ENCODE results near the gene KLHL7.
"Not testable (repeated sequence)": the region's sequence is repeated elsewhere in the genome, so short reads cannot be mapped to it uniquely, and the experiment has no call there.

Gene KLHL7

DNA sequence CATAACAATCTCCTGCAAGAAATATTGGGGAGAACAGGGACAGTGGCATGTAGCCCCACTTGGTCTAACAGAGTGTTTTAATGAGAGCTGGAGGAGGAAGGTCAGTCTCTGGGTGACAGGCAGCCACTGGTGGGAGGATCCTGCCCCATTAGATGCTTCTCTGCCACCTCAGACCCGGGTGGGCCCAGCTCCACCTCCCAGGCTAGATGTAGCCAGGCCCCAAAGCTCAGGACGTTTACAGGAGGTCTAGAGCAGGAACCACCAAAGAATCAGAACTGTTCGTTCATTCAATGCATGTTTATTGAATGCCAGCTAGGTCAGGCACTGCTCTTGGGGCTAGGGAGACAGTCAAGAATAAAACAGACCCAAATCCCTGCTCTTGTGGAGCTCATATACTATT, 112.6 kb downstream of the KLHL7 start:
- no peak for DNase-seq (ENCODE audit: low read depth)

GRCh38 chr7:23220690-23221305, 115.2 kb downstream of the KLHL7 start:
- DNase-seq (ENCODE audit: low read depth), result no peak

- no peak for DNase-seq (ENCODE audit: low read depth)
These were observed 117.0 kb downstream of the KLHL7 start for GRCh38 chr7:23222439-23223030.

DNA sequence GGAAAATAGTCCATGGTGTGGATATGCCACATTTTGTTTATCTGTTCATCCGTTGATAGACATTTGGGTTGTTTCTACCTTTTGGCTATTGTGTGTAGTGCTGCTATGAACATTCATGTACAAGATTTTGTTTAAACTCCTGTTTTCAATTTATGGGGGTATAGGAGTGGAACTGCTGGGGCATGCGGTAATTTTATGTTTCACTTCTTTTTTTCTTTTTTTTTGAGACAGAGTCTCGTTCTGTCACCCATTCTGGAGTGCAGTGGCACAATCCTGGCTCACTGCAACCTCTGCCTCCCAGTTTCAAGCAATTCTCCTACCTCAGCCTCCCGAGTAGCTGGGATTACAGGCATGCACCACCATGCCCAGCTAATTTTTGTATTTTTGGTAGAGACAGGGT, 118.8 kb downstream of the KLHL7 start:
- DNase-seq (ENCODE audit: low read depth), result not testable (repeated sequence)

DNA sequence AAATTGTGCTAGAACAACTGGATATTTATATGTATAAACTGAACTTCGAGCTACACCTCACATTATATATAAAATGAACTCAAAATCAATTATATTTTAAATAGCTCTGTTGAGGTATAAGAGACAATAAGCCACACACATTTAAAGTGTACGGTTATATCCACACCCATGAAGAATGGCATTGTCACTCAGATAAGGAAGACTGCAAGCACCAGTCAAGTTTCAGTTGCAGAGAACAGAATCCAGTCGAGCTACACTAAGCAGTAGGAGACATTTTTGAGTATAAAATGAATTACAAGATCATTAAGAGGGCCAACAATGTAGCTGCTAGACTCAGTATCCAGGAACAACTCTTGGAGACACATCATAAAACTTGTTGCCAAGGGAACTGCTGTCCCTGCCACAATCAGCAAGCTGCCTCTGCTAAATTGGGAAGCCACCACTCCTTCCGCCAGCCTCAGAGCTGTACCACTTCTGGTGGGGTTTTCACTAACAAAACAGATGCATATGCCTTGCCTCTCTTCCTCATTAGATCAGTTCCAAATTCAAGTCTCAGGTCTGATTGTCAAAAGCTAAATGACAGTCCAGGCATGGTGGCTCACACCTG, 121.4 kb downstream of the KLHL7 start:
- no peak for DNase-seq (ENCODE audit: low read depth)
